Measurements from ENCODE around the gene CDK5R2. TPM values are rescaled to one million over a fixed set of nuclear protein-coding genes. Genes with fewer than 3 reads are reported as not detected.

Gene CDK5R2
- polyA plus RNA-seq, 1 donor from 2014 or later: 2.0 TPM

DNA sequence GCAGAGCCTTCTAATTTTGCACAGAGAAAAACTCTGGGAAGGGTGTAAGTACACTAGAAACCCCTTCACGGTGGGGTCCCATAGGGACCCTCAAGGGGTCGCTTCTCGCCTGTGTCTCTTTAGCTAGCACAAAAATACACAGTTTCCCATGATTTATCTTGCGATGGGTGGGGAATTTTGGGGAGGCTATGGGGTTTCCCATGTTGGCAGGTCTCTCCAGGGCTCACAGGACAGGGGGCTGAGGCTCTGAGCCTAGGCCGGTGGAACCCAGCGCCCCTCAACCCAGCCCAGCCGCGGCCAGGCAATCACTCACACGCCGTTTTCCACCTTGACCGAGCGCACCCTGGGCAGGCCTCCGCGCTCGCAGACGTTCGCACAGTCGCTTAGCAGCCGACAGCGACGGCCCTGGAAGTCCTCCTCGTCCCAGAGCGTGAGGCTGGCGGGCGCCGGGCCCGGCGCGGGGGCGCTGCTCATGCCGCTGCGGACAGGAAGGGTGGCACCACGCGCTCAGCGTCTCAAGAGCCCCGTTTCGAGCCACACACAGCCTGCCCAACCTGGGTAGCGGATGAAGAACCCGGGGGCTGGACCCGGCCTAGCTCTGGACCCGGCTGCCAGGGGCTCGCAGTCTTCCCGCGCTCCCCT is 33.4 kb downstream of the CDK5R2 start:
- Histone ChIP-seq H3K9me2 (ENCODE audit: insufficient read depth, low read length) (no peaks in the 10 kb centered on the region), H3K79me2 (replicated peaks; ENCODE audit: insufficient read depth, low read length) (no peaks in the 10 kb centered on the region), H3K9me3 (ENCODE audit: low read length) (no peaks in the 10 kb centered on the region), H3K9ac (ENCODE audit: low read length) (no peak overlapping the region), H3K27me3 (ENCODE audit: insufficient read depth, low read depth, low read length) (peaks cover 100% of the 10 kb centered on the region), H3K4me3 (ENCODE audit: low read length) (peak overlapping the region; percentile 59), H3K27ac (ENCODE audit: low read length) (no peak overlapping the region), H3K4me2 (ENCODE audit: low read length) (no peak overlapping the region), H4K20me1 (ENCODE audit: insufficient read depth) (no peaks in the 10 kb centered on the region), H3F3A (ENCODE audit: insufficient read depth, low read length, poor library complexity, severe bottlenecking) (no peaks in the 10 kb centered on the region), H2AFZ (ENCODE audit: low read depth, low read length) (no peak overlapping the region), H3K36me3 (ENCODE audit: insufficient read depth, low read length) (no peaks in the 10 kb centered on the region)
- no peak for TF ChIP-seq SMC3 (conservative IDR thresholded peaks at IDR 0.05; ENCODE audit: poor library complexity)
- no peak for TF ChIP-seq RAD21 (conservative IDR thresholded peaks at IDR 0.05)
- TF ChIP-seq, protein P1, sequence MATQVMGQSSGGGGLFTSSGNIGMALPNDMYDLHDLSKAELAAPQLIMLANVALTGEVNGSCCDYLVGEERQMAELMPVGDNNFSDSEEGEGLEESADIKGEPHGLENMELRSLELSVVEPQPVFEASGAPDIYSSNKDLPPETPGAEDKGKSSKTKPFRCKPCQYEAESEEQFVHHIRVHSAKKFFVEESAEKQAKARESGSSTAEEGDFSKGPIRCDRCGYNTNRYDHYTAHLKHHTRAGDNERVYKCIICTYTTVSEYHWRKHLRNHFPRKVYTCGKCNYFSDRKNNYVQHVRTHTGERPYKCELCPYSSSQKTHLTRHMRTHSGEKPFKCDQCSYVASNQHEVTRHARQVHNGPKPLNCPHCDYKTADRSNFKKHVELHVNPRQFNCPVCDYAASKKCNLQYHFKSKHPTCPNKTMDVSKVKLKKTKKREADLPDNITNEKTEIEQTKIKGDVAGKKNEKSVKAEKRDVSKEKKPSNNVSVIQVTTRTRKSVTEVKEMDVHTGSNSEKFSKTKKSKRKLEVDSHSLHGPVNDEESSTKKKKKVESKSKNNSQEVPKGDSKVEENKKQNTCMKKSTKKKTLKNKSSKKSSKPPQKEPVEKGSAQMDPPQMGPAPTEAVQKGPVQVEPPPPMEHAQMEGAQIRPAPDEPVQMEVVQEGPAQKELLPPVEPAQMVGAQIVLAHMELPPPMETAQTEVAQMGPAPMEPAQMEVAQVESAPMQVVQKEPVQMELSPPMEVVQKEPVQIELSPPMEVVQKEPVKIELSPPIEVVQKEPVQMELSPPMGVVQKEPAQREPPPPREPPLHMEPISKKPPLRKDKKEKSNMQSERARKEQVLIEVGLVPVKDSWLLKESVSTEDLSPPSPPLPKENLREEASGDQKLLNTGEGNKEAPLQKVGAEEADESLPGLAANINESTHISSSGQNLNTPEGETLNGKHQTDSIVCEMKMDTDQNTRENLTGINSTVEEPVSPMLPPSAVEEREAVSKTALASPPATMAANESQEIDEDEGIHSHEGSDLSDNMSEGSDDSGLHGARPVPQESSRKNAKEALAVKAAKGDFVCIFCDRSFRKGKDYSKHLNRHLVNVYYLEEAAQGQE (IDR thresholded peaks at IDR 0.05; ENCODE audit: borderline replicate concordance): no peak
- TF ChIP-seq TAF1 (IDR thresholded peaks at IDR 0.05; ENCODE audit: low read depth): no peak
- no peak for TF ChIP-seq POLR2AphosphoS5 (IDR thresholded peaks at IDR 0.05)

DNA sequence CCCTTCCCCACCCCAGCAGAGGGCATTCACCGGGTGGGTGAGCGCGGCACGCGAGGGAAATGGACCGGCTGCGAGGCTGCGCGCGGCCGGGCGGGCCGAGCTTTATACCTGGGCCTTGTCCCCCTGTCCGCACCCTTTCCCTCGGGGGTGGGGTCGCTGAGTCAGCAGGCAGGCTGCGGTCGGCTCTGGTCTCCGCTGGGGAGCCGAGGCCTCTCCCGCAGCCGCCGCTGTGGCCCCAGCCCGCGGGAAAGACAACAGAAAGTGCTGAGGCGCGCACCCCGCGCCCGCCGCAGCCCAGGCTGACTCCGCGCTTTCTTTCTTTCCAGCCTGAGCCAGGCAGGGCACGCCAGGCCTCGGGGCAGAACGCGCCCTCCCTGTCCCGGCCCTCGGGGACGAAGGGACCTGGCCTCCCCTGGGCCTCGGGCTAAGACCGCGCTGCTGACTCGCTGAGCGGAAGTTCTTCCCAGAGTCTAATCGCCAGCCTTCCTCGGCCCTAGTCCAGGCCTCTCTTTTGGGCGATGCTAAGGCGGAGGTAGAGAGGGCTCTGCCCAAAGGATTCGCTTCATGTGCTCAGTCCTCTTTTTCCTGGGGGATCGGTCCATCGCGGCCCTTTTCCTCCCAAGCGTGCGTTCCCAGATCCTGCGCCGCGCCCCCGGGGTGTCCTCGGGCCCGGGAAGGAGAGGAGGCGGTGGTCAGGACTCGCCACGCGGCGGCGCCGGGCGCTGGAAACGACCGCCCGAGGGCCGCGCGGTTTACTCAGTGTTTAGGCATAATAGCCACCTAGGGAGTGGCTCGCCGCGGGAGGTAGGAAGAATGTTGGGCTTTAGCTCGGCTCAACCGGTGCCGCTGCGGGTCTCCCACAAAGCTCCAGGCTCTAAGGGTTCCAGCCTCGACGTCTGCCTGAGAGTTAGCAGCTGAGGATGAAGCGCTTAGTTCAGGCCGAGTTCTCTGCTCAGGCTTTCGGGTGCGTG is 34.2 kb downstream of the CDK5R2 start, which contains the start of gene CRYBA2:
Gene CRYBA2, minus strand, starts transcription at position 78 of the 971 bp plus-strand sequence. CDS start 246 bp downstream, outside the sequence.
- H3K4me2 ChIP-seq (ENCODE audit: low read length): no peak within 1 kb of the TSS

DNA sequence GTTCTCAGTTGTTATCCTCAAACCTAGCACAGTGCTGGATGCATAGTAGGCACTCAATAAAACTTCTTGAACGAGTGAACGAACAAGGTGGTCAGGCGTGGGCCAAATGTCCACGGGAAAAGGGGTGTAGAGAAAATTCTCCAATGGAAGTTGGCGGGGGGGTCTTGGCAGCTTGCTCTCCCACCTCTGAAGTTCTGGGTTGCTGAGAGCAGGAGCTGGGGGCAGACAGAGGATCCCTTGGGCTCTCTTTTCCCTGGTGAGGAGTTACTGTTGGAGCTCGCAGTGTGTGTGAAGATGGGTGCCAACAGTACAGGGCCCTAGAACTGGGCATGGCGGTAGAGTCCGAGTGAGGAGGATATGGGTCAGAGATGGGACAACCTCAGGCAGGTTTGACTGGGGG is 36.1 kb downstream of the CDK5R2 start:
- no peaks in the 10 kb centered on the region for H3K36me3 ChIP-seq (ENCODE audit: insufficient read depth, low read length)
- H3K27ac ChIP-seq (ENCODE audit: low read length): no peak overlapping the region
- no peaks in the 10 kb centered on the region for H3K9me2 ChIP-seq (ENCODE audit: insufficient read depth, low read length)
- H4K20me1 ChIP-seq (ENCODE audit: insufficient read depth): no peaks in the 10 kb centered on the region
- no peaks in the 10 kb centered on the region for H3F3A ChIP-seq (ENCODE audit: insufficient read depth, low read length, poor library complexity, severe bottlenecking)
- peaks cover 98% of the 10 kb centered on the region for H3K27me3 ChIP-seq (ENCODE audit: insufficient read depth, low read depth, low read length)
- H3K4me3 ChIP-seq (ENCODE audit: low read length): no peak overlapping the region
- H3K9ac ChIP-seq (ENCODE audit: low read length): no peak overlapping the region
- TF ChIP-seq EP300 (conservative IDR thresholded peaks at IDR 0.05; ENCODE audit: poor library complexity, severe bottlenecking): no peak
- no peak overlapping the region for H3K4me2 ChIP-seq (ENCODE audit: low read length)
- no peak overlapping the region for H2AFZ ChIP-seq (ENCODE audit: low read depth, low read length)
- H3K9me3 ChIP-seq (ENCODE audit: low read length): no peaks in the 10 kb centered on the region
- H3K79me2 ChIP-seq (replicated peaks; ENCODE audit: insufficient read depth, low read length): no peaks in the 10 kb centered on the region

More for the DNA sequence above, 34.2 kb downstream of the CDK5R2 start, which contains the start of gene CRYBA2:
- no peaks in the 10 kb centered on the region for H3K36me3 ChIP-seq (ENCODE audit: insufficient read depth, low read length)
- TF ChIP-seq EZH2 (IDR thresholded peaks at IDR 0.05; ENCODE audit: borderline replicate concordance, insufficient read depth, low read length, poor library complexity, severe bottlenecking): peak; percentile 83
- no peak for TF ChIP-seq SMC3 (conservative IDR thresholded peaks at IDR 0.05; ENCODE audit: poor library complexity)
- H3K9me2 ChIP-seq (ENCODE audit: insufficient read depth, low read length): no peaks in the 10 kb centered on the region
- peaks cover 100% of the 10 kb centered on the region for H3K27me3 ChIP-seq (ENCODE audit: insufficient read depth, low read depth, low read length)
- H4K20me1 ChIP-seq (ENCODE audit: insufficient read depth): no peaks in the 10 kb centered on the region
- H3K9me3 ChIP-seq (ENCODE audit: low read length): no peaks in the 10 kb centered on the region
- H3K9ac ChIP-seq (ENCODE audit: low read length): no peak within 1 kb of the TSS
- H3K79me2 ChIP-seq (replicated peaks; ENCODE audit: insufficient read depth, low read length): no peaks in the 10 kb centered on the region
- H3K4me3 ChIP-seq (ENCODE audit: low read length): peak within 1 kb of the TSS; percentile 59
- H2AFZ ChIP-seq (ENCODE audit: low read depth, low read length): no peak within 1 kb of the TSS
- H3F3A ChIP-seq (ENCODE audit: insufficient read depth, low read length, poor library complexity, severe bottlenecking): no peaks in the 10 kb centered on the region
- H3K27ac ChIP-seq (ENCODE audit: low read length): no peak within 1 kb of the TSS

Measured in neural cell (in vitro differentiated cells).